ENCODE measurements around the gene GABARAPL1.
A peak's percentile ranks its signal among the peaks of the same experiment; 100 is the strongest.

- TF ChIP-seq POLR2AphosphoS5 (IDR thresholded peaks at IDR 0.05) (no peak), CTCF (IDR thresholded peaks at IDR 0.05) (peak; percentile 63 to 76 (median 73))
These were observed 21.9 kb upstream of the GABARAPL1 start for GRCh38 chr12:10190558-10191388.
